SU-DHL-6 (cell line): ENCODE results near the gene SLC12A7.

Experiments
- CTCF ChIP-seq: fragments of 200-600 bp; sonication (generic); IDR thresholded peaks from one replicate; pipeline ENCODE4 v1.5.1; 2017; ENCODE audit warnings: antibody characterized with exemption, mild to moderate bottlenecking, low read length, moderate library complexity; ENCODE audit not compliant: insufficient read depth, poor library complexity, severe bottlenecking
- EZH2phosphoT487 ChIP-seq: fragments of 200-600 bp; sonication (generic), shearing (Covaris generic); conservative IDR thresholded peaks from 2 replicates; pipeline ENCODE4 v1.6.1; 2018; ENCODE audit warnings: mild to moderate bottlenecking, antibody characterized with exemption, low read length, moderate library complexity, mixed read lengths

GRCh38 chr5:1110307-1111240 lies 1.3 kb downstream of the SLC12A7 start:
- TF ChIP-seq EZH2phosphoT487, result no peak
- TF ChIP-seq CTCF, result no peak
